ENCODE results near the gene MT1HL1.
"Not testable (repeated sequence)": the region's sequence is repeated elsewhere in the genome, so short reads cannot be mapped to it uniquely, and the experiment has no call there.

The MT1HL1 gene

DNA sequence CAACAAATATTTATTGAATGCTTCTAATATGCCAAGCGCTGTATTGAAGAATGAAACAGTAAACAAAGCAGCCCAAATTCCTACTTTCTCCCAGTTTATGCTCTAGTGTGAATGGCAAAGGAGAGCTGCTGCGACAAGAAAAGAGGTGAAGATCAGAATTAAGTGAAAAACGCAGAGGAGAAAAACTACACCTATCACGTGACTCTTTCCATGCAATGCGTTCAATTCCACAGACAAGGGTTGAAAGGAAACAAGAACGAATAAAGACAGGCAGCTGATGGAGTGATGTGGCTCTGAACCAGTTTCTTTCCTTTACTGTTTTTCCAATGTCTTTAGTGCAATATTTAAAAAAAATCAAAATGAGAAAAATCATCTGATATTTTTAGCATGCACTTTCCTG, 23.6 kb downstream of the MT1HL1 start:
- TF ChIP-seq POLR2A (IDR thresholded peaks at IDR 0.05; ENCODE audit: extremely low read depth, insufficient read length): no peak
- TF ChIP-seq CTCF (IDR thresholded peaks at IDR 0.05; ENCODE audit: low read depth, low read length): no peak
- TF ChIP-seq MYC (IDR thresholded peaks at IDR 0.05; ENCODE audit: low read depth, low read length): no peak
- TF ChIP-seq, protein P1, sequence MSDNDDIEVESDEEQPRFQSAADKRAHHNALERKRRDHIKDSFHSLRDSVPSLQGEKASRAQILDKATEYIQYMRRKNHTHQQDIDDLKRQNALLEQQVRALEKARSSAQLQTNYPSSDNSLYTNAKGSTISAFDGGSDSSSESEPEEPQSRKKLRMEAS (IDR thresholded peaks at IDR 0.05; ENCODE audit: low read depth, low read length): no peak
- DNase-seq (ENCODE audit: low read depth): no peak
- H3K4me3 ChIP-seq (ENCODE audit: low read depth, low read length): no peak overlapping the region

- no peak for DNase-seq (ENCODE audit: low read depth)
- TF ChIP-seq, protein P1 (IDR thresholded peaks at IDR 0.05; ENCODE audit: low read depth, low read length): no peak
- no peak for TF ChIP-seq MYC (IDR thresholded peaks at IDR 0.05; ENCODE audit: low read depth, low read length)
- TF ChIP-seq CTCF (IDR thresholded peaks at IDR 0.05; ENCODE audit: low read depth, low read length): no peak
- no peak for TF ChIP-seq POLR2A (IDR thresholded peaks at IDR 0.05; ENCODE audit: extremely low read depth, insufficient read length)
- H3K4me3 ChIP-seq (ENCODE audit: low read depth, low read length): no peak overlapping the region
Observed at GRCh38 chr1:236979149-236979900, 24.9 kb downstream of the MT1HL1 start.

DNA sequence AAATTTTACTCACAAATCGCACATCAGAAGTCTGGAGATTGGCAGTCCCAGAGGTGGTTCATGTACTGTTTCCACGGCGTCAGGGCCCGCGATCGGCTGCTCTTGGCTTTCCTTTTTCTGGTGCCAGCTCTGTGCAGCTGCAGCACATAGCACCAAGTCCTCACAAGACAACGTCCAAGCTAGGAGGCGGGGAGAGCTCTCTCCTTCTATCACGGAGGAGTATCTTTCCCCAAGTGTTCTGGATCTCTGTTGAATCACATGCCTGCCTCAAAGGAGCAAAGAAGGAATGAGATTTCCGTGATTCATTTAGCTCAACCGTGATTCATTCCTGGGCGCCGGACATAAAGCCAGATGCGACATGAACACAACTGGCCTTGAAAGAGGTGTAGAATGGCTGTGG, 25.5 kb downstream of the MT1HL1 start:
- no peak overlapping the region for H3K4me3 ChIP-seq (ENCODE audit: low read depth, low read length)
- TF ChIP-seq, protein P1 (IDR thresholded peaks at IDR 0.05; ENCODE audit: low read depth, low read length): no peak
- no peak for TF ChIP-seq CTCF (IDR thresholded peaks at IDR 0.05; ENCODE audit: low read depth, low read length)
- DNase-seq (ENCODE audit: low read depth): no peak

DNA sequence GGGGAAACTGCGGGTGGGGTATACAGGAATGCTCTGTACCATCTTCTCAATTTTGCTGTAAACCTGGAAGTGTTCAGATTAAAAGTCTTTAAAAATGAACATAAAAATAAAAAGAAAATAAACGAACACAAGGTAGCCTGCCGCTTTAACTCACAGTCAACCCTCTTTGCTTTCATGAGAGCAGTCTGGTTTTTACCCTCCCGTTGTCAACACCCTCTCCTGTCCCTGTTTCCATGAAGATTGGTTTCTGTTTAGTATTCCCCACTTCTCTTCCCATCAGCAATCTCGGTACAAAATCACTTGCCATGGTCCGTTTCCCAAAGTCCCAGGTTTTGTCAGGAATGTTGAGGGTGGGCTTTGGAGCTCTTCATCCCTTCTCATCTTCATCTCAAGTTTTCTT, 28.8 kb downstream of the MT1HL1 start:
- no peak overlapping the region for H3K4me3 ChIP-seq (ENCODE audit: low read depth, low read length)
- TF ChIP-seq POLR2A (IDR thresholded peaks at IDR 0.05; ENCODE audit: extremely low read depth, insufficient read length): no peak
- TF ChIP-seq MYC (IDR thresholded peaks at IDR 0.05; ENCODE audit: low read depth, low read length): no peak
- TF ChIP-seq CTCF (IDR thresholded peaks at IDR 0.05; ENCODE audit: low read depth, low read length): no peak
- TF ChIP-seq, protein P1 (IDR thresholded peaks at IDR 0.05; ENCODE audit: low read depth, low read length): no peak
- DNase-seq (ENCODE audit: low read depth): no peak

DNA sequence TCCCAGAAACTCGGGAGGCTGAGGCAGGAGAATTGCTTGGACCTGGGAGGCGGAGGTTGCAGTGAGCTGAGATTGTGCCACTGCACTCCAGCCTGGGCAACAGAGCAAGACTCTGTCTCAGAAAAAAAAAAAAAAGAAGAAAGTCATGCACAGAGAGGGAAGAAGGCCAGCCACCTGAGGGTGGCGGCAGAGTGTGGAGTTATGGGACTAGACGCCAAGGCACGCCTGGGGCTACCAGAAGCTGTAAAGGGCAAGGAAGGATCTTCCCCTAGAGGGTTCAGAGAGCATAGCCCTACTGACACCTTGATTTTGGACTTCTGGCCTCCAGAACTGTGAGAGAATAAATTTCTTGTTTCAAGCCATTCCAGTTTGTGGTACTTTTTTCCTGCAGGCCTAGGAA, 30.2 kb downstream of the MT1HL1 start:
- not testable (repeated sequence) for H3K4me3 ChIP-seq (ENCODE audit: low read depth, low read length); DNase-seq (ENCODE audit: low read depth)

DNA sequence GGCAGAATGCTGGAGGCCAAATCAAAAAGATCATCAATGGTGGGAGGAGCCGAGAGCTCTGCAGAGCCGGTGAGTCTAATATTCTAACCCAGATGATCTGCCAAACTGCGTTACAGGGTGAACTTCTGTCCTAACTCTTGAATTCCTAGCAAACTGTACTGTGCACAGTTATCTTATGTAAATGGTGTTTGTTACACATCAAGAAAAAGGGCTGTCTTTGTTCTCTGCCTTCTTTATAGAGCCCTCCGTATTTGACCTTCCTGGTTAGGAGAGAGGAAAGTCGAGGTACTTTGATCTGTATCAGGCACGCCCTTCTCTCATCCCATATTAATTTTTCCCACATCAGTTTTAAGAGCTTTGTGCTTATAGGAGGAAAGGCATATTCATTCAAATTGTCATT, 37.6 kb downstream of the MT1HL1 start:
- H3K4me3 ChIP-seq (ENCODE audit: low read depth, low read length): no peak overlapping the region
- DNase-seq (ENCODE audit: low read depth): no peak
- TF ChIP-seq CTCF (IDR thresholded peaks at IDR 0.05; ENCODE audit: low read depth, low read length): no peak
- no peak for TF ChIP-seq POLR2A (IDR thresholded peaks at IDR 0.05; ENCODE audit: extremely low read depth, insufficient read length)
- TF ChIP-seq, protein P1 (IDR thresholded peaks at IDR 0.05; ENCODE audit: low read depth, low read length): no peak
- no peak for TF ChIP-seq MYC (IDR thresholded peaks at IDR 0.05; ENCODE audit: low read depth, low read length)

All from NB4 (cell line).